Hematopoietic multipotent progenitor cell (in vitro differentiated cells): Measurements from ENCODE around the gene PSG2. TPM values are rescaled to one million over a fixed set of nuclear protein-coding genes. Genes with fewer than 3 reads are reported as not detected.

ENCODE experiments used
- total RNA-seq: library from RNA; depleted of rRNA; stranded (reverse); fragments of >200 nt; gene quantifications from one replicate; pipeline ENCODE4 v1.2.3, GENCODE V29; 2012

PSG2 gene
- total RNA-seq, 1 donor, result not detected

Other genes with a start within 250 kb of the PSG2 start
- gene PSG1, start 203.0 kb downstream of the PSG2 start, total RNA-seq, result not detected
- not detected for gene PSG6, start 164.8 kb downstream of the PSG2 start, total RNA-seq
- not detected for gene PSG7, start 145.5 kb downstream of the PSG2 start, total RNA-seq
- not detected for gene PSG11, start 56.2 kb downstream of the PSG2 start, total RNA-seq
- gene PSG5, start 103.8 kb upstream of the PSG2 start, total RNA-seq, result not detected
- not detected for gene PSG4, start 122.9 kb upstream of the PSG2 start, total RNA-seq
- not detected for gene PSG9, start 186.8 kb upstream of the PSG2 start, total RNA-seq